Stromal cell of bone marrow (primary cell): ENCODE results near the gene RPS5.
"Not testable (repeated sequence)": the region's sequence is repeated elsewhere in the genome, so short reads cannot be mapped to it uniquely, and the experiment has no call there.

Experiments used
- DNase-seq: peaks from one replicate; pipeline ENCODE4 v3.0.0-alpha.2; 2012; ENCODE audit warnings: low read depth

The RPS5 gene

DNA sequence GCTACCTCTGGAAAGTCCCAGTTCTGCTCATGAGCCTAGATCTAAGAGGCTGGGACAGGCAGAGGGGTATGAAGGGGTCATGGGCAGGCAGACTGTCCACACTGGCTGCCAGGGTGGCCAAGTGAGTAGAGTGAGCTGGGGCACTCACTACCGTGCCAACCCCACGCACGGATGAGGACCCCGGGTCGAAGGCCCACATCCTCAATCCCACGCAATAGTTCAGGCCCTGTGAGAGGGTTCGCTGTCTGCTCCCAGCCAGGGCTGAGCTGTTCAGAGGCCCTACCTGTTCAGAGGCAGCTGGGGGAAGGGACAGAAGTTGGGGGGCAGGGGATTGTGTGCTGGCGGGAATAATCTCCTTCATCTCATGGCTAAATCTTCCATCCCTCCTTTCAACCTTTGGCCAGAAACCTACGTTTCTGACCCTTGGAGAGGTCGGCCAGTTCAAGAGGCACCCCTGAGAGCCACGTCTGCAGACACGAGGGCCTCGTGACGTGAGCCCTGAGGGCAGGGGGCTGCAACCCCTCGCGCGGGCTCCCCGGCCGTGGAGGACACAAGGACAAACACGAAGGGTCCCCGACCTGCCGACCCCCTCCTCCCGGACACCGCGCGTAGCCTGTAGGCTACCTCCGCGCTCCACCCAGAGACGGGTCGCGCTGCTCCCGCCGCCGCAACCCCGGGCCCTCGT lies 1.0 kb upstream of the RPS5 start:
- DNase-seq: no peak

DNA sequence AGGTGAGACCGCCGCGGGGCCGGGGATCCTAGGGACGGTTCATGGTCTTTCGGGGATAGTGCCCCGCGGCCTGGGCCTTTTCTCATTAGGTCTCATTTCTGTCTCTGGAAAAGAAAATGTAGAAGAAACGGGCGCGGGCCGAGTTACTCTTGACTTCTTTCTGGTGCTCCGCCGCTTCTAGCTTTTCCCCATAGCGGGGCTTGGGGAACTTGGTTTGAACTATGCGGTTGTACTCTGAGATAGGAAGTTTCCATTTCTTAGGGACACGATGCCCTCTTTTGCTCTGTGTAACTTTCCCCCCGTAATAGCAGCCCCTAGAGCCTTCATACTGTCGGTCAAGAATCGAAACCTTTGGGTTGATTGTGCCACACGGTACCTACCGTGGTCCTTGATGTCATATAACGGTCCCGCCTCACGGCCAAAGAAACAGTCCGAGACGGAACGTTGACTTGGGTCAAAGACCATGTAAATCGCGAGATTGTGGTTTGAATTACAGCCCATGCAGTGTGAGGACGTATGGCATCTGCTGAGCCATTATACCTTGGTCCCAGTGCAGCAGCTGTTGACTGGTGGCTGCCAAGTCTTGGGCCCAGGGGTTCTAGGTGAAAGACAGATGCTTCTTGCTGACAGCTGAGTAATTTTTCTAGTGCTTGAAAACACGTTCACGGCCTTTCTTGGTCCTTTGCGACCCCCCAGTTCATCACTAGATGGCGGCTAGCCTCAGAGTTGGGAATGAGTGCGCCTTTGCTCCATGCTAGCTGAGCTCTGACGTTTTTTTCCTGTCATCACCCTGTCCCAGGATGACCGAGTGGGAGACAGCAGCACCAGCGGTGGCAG lies 487 bp downstream of the RPS5 start:
- DNase-seq: no peak

DNA sequence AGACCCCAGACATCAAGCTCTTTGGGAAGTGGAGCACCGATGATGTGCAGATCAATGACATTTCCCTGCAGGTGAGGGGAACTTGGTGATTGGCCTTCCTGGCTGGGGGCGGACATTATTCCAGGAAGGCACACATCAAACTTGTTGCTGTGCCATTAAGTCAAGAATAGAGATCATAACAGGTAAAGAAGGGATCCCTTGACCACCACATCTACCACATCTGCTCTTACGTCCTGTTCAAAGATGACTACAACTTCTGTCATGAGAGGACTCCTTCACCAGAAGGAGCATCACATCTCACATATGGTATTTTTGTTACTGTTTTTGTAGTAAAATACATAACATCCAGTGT lies 1.1 kb downstream of the RPS5 start:
- DNase-seq: no peak

DNA sequence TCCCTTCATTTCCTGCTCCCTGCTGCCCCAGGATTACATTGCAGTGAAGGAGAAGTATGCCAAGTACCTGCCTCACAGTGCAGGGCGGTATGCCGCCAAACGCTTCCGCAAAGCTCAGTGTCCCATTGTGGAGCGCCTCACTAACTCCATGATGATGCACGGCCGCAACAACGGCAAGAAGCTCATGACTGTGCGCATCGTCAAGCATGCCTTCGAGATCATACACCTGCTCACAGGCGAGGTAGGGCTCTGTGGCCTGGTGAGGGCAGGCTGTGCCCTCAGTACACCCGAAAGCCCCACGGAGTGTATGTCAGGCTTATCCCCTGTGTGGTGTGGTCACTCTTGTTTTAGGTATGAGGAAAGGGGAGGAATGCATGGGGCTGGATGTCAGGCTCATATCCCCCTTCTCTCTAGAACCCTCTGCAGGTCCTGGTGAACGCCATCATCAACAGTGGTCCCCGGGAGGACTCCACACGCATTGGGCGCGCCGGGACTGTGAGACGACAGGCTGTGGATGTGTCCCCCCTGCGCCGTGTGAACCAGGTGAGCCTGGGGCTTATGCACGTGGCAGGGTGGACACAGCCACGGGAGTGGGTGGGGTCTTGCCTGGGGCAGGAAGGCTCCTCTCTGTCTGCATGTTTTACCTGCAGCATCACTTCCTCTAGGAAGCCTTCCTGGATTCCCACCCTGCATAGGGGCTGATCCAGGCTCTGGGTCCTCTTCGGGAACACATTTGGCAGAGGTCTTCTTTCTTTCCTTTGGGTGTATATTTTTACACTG lies 6.1 kb downstream of the RPS5 start:
- no peak for DNase-seq

DNA sequence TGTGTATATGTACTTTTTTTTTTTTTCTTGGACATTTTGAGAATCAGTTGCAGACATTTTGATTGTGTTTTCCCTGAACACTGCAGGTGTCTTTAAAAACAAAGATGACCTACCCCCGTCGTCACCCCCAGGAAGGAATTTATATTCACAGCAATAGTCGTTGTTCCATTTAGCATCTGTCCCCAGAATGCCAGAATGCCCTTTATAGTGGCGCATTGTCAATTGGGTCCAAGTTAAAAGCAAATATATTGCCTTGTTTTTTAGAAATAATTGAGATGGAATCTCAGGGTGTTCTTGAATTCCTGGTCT lies 6.6 kb downstream of the RPS5 start:
- no peak for DNase-seq

DNA sequence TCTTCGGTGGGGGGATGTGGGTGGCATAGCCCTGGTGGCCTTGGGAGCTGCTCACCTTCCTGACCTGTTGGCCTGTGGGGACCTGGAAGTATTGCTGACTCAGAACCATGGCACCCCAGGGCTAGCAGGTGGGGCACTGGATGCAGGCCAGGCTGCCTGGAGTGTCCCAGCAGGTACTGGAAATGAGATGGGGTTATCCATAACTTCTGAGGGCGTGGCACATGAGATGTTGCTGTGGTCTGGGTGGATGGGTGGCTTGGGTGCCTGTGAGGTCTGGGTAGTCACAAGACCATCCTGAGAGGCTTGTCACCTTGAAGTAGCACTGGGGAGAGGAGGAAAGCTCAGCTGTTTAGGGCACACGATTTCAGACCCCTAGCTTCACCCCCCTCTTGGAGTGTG lies 7.8 kb downstream of the RPS5 start:
- no peak for DNase-seq

DNA sequence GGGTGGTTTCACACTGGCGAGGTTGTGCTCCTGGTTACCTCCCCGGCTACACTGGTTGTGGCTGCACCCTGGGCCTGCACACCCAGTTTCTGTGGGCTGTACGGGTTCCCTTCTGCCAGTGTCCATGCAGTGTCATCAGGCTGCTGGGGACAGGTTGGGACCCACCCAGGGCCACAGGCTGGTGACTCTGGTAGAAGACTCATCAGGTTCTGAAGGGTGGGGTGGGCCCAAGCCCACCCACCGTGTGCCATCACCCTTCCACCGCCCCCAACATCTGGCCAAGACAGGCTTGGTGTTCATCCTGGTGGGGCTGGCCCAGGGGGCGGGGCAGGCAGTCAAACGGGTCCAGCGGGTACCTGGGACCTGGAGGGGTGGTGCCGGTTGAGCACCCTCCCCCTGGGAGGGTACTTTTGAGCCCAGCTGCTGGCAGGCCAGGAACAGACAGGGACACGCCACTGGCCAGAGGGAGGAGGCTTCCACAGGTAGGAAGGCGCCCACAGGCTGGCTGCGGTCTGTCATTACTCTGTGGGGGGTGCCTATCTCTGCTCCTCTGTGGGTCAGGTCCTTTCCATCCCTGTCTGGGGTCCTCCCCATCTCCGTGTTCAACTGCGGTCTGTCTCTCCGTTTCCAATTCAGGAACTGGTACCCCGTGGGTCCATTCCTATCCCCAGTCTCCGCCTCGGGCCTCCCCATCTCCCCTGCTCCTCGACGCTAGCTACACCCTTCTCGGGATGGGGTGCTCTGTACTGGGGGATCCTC lies 8.3 kb downstream of the RPS5 start, which contains the start of gene RNF225:
Gene RNF225 (plus strand): TSS at position 437 of the 759 bp plus-strand sequence. CDS start 434 bp downstream, outside the sequence.
- DNase-seq: no peak

DNA sequence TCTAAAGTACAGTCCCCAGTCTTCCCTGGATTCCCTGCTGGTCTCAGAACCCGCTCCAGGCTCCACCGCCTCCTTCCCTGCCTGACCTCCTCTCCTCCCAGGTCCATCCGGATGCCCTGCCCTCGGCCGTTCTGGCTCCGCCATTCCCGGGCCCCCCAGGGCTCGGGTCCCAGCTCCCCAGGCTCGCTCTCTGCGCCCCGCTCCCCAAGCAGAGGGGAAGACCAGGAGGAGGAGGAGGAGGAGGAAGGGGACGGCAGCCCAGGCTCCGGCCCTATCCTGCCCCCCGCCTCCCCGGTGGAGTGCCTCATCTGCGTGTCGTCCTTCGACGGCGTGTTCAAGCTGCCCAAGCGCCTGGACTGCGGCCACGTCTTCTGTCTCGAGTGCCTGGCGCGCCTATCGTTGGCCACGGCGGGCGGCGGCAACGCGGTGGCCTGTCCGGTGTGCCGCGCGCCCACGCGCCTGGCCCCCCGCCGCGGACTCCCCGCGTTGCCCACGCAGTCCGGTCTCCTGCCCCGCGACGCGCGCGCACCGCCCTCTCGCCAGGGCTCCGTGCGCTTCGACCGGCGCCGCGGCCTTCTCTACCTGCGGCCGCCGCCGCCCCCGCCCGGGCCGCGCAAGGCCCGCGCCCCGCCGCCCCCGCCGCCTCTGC lies 9.0 kb downstream of the RPS5 start:
- DNase-seq: no peak

DNA sequence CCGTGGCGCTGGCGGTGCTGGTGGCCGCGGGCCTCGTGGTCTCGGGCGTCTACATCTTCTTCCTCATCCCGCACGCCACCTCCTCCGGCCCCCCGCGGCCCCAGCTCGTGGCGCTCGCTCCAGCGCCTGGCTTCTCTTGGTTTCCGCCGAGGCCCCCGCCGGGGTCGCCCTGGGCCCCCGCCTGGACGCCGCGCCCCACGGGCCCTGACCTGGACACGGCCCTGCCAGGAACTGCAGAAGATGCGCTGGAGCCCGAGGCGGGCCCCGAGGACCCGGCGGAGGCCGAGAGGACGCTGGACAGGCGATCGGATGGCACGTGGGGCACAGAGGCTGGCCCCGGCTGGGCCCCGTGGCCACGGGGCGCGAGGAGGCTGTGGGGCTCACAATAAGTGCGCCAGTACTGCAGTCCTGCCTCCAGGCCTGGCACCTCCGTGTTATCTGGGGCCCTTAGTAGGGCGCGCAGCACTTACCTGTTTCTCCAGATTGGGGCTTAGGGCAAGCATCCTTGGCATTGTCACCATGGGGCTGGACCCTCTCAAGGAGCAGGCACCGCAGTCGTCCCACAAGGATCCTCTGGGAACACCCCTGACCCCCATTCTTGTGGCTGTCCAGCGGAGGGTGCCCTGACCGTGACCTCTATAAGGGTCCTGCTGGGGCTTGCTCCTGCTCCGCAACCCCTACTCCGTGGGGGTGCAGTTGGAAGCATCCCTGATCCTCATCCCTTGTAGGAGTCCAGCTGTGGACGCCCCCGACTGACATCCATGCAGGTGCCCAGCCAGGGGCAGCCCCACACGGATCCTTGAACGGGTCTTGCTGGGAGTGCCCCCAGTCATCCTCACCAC lies 9.8 kb downstream of the RPS5 start:
- DNase-seq: no peak

DNA sequence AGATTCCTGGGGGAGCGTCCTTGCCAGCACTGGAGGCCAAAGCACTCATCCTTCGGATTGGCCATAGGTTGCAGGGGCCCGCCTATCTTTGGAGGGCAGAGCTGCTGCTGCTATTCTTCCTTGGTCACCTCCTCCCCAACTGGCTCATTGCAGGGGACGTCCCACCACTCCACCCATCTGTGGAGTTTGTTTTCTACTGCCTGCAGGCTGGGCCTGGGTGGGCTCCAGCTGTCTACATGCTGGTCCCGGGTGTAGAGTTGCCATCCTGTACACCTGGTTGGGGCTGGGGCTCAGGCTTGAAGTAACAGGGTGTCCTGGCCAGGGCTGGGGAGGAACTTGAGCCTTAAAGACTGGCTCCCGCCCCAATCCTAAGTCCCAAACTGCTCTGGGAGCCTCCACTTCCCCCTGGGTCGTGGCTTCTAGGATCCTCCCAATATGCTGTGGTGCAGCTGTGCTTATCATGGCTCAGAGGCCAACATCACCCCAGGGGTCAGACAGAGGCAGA lies 10.5 kb downstream of the RPS5 start:
- no peak for DNase-seq

DNA sequence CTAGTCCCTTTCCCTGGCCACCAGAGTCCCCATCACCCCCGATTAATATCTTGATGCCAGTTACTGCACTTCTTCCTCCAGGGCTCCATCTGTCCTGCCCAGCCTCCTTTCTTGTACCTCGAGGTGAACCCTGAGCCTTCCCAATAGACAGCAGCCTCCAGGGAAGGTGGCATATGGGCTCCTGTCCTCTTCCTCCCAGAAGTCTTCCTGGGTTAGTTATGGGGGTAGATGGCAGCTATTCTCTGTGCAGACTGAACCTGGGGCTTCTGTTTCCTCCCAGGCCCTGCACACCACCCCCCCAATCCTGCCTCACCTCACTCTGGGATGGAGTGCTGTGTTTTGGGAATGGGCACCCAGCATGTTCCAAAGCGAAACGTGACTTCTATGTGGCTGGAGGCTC lies 11.0 kb downstream of the RPS5 start:
- DNase-seq: no peak

DNA sequence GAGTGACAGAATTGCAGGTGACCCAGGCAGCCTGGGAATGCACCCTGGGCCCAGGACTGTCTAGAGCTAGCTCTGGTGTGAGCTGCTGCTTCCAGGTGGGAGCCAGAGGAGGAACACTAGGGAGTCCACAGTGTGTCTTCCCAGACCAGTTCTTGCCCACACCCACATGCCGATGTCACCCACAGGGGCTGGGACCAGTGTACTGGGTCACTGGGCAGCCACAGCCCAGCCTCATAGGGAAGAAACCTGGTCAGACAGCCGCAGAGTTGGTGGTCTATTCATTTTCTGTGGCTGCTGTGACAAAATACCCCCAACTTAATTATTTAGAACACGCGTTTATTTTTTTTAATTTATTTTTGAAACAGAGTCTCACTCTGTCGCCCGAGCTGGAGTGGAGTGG lies 11.5 kb downstream of the RPS5 start:
- no peak for DNase-seq

DNA sequence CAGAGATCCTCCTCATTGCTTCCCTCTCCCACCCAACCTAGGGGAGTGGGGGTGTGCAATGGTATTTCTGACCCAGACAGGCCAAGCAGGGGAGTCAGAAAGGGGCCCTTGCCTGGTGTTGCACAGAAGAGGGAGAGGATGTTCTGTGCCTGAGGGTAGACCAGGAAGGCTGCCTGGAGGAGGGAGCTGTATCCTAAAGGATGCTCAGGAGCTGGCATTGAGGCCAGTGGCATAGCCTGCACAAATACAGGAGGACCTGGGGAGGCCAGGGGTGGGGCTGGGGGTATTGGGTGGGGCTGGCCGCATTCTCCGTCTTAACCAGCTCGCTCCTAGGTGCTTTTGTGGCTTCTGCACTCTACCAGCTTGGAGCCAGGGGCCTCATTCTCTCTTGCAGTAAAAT lies 12.8 kb downstream of the RPS5 start:
- DNase-seq: no peak

DNA sequence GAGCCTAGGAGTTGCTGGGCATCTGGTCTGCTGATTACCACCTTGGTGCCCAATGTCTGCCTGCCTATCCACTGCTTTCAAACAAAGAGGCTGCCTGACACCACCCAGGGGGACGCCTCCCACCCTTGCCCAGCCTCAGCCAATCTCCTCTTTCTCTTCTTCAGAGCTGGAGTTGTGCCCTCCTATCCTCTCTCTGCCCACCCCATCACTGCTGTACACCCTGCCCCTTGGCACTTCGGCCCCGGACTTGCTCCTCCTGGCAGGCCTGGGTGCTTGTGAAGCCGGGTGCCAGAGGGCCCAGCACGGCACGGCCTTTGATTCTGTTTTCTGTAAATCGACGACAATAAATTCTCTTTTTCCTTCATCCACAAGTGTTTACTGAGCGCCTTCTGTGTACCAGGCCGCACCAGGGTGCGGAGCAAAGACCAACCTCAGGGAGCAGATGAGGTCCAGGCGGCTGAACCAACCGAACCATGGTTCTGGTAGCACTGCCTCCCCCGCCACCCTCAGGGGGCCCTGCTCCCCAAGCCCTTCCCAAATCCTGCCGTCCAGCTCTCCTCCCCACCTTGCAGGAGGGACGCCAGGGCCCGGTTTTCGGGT lies 13.3 kb downstream of the RPS5 start:
- DNase-seq: no peak

DNA sequence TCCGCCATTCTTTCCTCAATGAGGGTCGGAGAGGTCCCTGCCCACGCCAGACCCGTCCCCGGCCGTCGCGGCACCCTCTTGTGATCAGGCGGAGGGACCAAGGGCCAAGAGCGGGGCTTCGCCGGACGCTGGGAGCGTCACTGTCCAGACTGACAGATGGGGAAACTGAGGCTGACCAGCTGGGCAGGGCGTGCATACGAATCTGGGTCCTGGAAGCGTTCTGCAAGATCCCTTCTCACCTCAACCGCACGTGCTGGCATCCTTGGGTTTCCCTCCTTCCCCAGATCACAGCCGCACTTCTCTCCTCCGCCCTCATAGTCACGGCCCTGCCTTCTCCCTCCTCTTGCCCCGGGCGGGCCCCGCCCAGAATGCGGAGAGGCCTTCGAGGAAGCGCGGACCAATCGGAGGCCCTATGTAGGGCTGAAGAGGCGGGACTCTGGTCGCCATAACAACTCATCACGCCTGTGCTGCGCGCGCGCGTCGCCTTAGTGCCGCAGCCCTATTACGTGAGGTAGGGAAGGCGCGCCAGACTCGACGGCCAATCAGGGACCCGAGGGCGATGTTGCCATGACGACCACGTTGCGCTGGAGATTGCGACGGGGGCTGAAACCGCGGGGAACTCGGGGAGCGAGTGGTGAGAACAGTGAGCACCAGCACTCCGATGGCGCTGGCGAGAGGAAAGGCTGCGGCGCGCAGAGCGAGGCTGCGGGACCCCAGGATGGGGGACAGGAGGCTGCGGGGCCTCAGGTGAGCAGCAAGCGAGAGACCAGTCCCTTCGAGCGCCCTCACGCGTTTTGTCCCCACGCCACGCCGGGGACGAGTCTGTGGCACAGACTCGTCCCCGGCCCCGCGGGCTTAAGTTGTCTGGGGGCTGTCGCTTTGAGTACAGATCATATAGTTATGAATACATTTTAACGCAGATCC lies 14.1 kb downstream of the RPS5 start:
- DNase-seq: peak; percentile 98

DNA sequence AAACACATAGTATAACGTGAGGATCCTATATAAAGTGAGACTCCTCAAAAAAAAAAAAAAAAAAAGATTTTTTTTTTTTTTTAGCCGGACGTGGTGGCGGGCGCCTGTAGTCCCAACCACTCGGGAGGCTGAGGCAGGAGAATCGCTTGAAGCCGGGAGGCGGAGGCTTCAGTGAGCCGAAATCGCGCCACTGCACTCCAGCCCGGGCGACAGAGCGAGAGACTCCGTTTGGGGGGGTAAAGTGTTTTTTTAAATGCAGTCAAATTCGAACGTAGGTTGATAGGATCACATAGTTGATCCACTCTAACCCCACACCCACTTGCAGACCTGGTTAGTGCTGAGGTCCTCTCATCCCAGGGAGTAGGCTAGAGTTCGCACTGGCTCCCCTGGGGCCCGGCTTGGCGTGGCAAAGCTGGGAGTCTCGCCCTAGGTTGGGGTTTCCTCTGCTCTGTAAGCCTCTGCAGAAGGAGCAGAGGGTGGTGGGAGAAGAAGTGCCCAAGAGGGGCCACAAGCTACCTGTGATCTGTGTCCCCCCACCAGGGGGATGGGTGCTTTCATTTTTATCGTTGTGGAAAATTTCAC lies 14.9 kb downstream of the RPS5 start:
- DNase-seq: no peak

DNA sequence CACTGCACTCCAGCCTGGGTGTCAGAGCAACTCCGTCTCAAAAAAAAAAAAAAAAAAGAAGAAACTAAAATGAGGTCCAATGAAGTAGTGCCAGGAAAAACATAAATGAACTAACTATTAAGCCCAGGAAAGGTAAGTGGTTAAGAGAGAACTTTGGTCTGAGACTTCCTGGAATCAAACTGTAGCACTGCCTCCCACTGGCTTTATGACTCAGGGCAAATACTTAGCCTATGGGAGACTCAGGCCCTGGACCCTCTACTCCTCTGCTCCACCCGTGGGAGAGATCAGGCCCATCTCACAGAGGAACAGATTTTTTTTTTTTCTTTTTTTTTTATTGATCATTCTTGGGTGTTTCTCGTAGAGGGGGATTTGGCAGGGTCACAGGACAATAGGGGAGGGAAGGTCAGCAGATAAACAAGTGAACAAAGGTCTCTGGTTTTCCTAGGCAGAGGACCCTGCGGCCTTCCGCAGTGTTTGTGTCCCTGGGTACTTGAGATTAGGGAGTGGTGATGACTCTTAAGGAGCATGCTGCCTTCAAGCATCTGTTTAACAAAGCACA lies 16.9 kb downstream of the RPS5 start:
- not testable (repeated sequence) for DNase-seq
